HG02981 (cell line): ENCODE measurements around the gene EFL1.
"Not testable (repeated sequence)": the region's sequence is repeated elsewhere in the genome, so short reads cannot be mapped to it uniquely, and the experiment has no call there.

Source experiments
- ATAC-seq: cut with Tn5 transposase; IDR thresholded peaks from one replicate; pipeline ENCODE4 v1.9.1; 2021; ENCODE audit warnings: mild to moderate bottlenecking, moderate library complexity; ENCODE audit not compliant: unreplicated experiment

The EFL1 gene

DNA sequence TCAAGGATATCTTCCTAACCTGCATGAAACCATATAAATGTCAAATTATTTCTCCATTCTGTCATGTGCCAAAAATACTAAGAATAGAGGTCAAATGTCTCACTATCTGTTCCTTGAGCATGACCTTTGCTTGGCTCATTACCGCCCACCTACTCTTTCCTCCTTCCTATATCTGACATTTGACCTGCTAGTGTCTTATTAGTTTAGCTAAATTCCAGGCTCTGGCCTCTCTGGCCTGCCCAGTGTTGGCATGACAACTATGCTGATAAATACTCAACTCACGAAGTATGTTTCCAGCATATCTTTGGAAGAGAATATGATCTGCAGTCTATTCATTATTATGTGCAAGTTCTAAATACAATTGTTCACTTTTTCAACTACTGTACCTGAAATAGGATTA is 58.0 kb downstream of the EFL1 start:
- ATAC-seq = not testable (repeated sequence)

DNA sequence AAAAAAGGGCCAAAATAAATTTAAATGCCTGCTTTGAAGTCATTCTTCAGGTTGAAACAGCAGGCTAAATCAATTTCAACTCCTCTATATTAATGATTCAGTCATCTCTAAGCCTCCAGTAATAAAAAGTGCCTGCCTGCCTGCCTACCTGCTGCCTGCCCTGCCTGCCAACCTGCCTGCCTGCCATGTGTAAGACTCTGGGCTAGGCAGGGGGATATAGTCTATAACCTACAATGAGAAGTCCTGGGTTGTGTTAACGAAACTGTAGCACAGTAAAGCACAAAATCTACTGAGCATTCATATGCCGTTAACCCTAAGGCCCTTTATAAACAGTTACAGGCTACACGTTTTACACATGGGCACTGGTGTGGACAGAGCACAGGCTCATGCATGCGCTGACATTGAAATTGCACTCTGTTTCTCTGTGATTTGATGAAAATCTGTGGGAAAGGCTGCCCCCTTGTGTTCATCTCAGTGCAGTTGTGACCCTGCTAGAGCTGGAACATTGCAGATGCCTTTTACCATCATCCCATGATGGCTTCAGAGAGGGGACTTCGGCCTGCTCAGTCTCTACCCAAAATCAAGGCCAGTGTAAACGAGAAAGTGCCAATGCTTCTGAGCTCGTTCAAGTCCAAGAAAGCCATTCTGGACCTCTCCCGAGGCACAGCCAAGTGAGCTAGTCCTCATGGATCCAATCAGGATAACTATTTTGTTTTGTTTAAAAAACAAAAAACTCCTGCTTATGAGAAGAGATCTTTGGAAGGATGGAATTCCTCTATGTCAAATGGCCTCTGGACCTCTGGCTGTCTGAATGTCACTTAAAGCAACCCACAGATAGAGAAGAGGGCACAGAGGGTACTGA is 64.6 kb downstream of the EFL1 start:
- ATAC-seq = peak; percentile 92

DNA sequence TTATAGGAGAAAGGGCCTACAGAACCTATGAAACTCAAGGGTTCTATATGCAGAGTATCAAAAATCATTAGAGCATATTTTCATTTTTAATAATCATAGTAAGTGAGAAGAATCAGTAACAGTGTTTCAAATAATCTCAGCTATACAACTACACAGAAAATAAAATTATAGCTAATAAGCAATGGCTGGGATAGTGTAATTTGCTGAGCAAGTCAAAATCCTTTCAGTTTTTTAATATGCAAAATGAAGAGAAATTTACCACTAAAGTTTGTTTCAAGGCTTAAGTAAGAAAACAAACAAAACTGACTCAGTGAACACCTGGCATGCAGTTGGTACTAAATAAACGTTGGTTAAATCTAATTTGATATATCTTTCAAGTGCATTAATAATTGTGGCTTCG is 66.2 kb downstream of the EFL1 start:
- ATAC-seq = no peak

DNA sequence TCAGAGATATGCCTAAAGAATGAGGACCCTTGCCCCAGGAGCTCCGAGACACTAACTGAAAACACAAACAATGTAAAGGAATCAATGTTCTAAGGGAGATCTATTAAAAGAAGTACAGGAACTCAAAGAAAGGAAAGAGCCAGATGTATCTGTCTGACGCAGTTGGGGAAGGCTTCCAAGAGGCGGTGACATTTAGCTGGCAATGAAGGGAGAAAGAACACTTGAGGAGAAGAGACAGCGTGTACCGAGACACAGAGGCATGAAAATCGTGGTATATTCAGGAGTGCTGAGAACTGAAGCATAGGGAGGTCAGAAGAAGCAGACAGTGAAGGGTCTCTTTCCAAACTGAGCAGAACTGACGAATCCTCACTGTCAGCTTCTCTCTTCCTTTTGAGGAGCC is 66.7 kb downstream of the EFL1 start:
- not testable (repeated sequence) for ATAC-seq

DNA sequence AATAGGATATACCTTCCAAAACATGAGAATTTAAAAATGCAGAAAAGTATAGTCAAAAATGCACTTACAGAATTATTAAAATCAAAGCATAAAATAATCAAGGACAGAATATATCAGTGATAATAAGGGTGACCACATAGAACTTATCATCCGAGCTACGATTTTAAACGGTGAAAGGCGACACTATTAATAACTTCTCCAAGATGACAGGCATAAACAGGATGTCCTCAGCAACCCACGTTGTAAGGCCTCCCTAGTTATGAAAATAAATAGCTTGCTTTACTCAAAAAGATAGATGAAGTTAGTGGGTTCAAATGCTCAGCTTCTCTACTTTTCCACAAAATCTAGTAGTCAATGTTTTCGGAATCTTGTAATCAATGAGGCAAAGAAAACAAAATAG is 68.0 kb downstream of the EFL1 start:
- ATAC-seq = not testable (repeated sequence)

DNA sequence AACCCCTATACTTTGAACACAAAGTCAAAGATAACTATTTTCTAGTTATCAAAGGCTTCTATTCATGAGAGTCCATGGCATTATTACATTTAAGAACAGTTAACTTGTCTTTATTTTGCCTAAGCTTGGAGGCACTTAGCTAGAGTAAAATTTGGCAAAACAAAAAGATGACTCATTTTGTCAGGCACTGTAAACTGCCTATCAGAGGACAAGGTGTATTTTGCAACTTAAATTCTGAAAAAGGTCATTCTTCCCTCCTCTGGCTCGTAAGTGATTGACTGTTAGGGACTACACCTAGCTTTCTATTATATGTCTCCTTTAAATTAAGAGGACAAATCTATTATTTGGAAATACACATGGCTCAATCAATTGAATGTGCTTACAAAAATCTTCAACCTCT is 69.1 kb downstream of the EFL1 start:
- not testable (repeated sequence) for ATAC-seq

DNA sequence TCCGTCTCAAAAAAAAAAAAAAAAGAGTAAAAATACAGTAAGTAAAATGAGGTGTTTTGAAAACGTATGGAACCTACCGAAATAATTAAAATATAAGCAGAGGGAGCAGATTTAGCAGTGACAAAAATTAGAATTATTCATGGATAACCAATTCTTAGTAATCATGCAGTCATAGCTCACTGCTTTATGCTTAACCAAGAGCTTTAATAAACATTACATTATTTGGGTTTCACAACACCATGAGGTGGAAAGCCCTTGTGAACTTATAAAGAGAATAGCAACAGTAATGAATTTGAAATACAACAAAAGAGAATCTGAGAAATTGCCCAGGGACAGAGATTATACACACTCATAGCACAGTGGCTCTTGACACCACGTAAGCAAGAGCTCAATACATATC is 70.1 kb downstream of the EFL1 start:
- not testable (repeated sequence) for ATAC-seq

DNA sequence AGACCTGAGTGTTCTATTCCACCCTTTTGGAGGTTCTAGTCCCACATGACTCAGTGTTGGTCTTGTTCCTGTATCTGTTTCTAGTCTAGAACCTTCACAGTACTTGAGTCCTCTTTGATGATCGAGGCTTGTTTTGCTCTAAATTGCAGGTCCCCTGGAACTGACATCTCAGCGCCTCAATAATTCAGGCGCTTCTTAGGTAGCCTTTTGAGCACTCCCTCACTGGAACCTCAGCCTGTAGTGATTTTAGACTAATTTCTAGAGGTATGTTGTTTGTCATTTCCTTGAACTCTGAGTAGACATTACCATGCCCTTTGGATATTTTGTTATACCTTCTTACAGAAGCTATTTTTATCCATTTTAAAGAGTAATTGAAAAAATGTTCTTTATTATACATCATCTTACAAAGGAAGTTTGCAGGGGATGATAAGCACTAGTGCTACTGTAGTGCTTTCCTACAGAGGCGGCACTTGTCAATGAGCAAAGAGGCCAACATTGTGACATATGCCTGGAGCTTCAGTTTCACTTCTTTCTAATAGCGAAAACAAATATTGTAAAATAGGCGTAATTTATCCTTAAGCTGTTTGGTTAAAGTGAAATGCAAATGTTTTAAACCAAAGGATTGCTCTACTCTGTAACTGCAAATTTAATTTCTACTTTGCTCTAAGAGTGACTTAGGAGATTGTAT is 75.7 kb downstream of the EFL1 start:
- peak; percentile 51 for ATAC-seq

DNA sequence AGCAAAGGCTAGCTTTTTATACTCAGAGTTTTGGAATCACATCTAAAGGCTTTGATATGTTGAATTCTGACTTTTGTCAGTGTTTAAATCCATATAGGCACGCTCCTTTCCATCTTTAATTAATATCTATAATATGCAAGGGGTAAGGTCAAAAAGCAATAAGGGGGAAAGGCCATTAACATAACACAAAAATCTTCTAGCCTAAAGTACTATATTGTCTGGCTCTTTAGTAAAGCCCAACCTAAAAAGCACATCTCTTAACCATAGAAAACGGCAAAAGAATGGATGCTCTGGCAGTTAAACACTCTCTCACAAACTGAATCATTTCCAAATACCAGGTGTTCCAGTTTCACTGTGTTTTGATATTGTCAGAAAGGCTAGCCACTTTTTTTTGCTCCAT is 76.4 kb downstream of the EFL1 start:
- ATAC-seq = no peak

DNA sequence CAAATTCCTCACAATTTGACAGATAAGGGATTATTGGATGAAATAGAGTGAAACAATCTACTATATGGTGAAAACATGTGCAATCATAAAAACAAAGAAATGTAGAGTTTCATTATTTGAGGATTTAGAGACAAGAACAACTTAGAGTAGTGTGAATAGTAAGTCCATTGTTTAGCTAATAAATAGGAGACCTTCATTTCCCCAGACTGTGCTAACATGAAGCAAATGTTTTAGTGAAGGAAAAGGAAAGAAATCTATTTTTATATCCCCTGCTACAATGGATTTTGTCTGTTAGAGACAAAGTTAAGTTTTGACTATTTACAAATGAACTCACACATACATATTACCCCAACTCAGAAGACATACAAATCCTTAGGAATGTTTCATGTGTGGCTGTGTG is 77.8 kb downstream of the EFL1 start:
- no peak for ATAC-seq

DNA sequence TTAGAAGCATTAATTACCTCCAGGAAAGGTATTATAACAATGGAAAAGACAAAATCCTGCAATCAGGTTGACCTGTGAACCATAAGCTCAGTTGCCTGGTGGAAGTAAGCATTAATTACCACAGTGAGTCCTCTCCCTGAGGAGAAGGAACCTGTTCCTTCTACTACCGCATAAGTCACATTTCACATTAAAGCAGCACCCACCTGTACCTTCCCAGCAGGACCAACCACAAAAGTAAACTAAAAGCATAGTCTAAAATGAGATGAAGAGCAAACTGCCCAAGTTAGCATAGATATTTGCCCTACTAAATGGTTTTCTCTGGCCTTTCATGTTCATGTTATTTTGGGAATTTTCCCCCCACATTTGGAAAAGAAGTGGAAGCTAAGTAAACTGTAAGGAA is 78.2 kb downstream of the EFL1 start:
- no peak for ATAC-seq

DNA sequence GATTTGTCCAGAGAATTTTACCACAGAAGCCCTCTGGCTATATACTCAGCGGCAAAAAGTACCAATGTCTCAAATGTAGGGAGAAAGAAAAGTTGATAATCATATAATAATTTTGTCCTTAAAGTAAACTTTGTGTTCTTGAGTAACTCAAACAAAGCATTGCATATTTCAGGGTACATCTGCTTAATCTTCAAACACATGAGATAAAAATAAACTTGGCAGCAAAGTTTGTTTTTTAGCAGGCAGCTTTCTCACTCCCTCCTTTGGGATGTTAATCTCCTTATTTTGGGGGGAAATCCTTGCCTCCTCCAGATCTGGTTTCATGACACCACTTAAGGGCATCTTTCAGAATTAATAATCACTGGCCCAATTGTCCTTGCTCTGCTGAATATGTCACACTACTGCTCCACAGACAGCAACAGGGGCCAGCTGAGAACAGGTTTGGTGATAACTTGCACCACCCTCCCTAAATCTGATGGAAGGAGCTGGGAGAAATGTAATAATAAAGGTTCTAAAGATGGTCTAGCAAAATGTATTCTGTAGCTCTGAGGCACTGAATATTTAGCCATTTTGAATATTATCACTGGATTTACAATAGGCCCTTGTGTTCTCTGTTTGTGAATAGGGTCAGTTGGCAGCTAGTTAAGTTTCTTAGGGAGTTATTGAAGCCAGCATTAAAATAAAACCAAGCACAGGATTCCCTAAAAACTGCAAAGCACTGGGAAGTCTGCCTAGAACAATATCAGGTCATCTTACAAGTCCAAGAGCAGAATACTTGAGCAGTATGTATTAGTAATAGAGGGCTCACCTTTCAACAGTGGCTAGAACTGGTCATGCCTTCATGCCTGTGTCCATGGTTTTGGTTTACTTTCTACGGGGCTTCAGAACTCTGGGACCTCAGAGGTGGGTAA is 79.2 kb downstream of the EFL1 start:
- ATAC-seq = no peak

DNA sequence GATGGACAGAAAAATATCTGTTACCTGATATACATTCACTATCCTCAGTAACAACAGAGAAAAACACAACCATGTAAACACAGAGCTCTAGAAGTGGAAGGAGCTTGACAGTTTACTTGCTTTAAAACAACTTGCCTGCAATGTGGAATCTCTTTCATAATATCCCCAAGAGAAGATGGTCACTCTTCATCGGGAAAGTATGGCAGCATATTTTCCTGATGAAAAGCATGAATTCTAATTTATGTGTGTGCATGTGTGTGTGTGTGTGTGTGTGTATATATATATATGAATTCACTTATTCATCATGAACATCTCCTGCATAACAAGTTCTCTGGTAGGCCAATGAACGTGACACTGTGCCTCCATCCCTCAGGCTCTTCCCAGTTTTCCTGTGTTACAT is 81.2 kb downstream of the EFL1 start:
- no peak for ATAC-seq

DNA sequence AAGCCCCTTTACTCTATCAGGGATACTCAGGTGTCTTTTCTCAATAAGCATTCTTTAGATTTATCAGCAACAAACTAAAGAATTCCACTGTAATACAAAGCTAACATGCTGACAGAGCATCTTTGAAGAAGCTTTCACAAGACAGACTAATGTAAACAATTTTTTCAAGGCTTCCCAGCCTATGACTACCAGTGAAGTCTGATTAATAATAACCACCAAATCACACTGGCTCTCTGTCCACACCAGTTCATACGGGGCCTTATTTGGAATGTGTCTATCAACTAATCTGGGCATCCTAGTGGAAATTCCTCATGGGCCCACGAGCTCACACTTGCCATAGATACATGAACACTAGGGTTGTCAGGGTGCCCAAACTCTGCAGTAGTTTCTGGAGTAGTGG is 84.5 kb downstream of the EFL1 start:
- ATAC-seq = no peak

DNA sequence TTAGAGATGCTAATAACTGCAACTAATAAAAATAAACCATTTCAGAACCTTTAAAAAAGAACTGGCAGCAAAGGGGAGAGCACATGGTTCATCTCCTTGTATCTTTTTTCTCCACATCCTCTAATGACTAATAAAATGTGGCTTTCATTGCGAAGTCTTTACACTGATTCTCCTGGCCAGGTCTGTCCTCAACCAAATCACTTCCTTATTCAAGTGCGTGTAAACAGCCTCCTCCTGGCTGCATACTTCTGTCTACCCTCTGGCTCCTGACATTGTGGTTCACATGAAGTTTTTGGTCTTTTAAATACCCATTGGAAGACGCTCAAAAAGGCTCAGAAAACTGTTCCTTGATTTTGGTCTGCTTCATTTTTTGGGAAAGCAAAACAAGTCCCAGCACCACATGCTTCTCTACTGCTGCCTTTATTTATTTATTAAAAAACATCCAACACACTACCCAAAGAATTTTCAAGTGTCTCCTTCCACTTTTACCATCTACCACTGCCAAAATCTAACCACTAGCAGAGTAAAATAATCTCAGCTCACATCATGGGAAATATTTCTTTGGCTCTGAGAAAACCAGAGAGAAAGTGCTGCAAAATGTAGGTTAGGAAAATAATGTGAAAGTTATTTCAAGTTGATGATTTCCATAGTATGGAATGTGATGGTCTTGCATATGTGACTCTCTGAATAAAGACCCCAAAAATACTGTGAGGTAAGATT is 85.1 kb downstream of the EFL1 start:
- no peak for ATAC-seq

DNA sequence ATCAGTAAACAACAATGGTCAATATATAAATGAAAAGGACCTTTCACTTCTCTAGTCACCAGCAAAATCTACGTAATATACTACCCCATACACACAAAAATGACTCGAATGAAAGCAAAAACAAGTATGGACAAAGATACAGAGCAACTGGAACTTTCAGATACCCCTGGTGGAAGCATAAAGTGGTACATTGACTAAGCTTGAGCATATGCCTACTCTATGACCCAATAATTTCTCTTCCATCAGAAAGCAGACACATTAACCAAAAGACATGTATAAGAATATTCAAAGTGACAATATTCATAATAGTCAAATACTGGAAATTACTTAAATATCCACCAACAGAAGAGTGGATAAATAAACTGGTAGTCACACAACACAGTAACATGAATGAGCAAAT is 86.0 kb downstream of the EFL1 start:
- no peak for ATAC-seq

DNA sequence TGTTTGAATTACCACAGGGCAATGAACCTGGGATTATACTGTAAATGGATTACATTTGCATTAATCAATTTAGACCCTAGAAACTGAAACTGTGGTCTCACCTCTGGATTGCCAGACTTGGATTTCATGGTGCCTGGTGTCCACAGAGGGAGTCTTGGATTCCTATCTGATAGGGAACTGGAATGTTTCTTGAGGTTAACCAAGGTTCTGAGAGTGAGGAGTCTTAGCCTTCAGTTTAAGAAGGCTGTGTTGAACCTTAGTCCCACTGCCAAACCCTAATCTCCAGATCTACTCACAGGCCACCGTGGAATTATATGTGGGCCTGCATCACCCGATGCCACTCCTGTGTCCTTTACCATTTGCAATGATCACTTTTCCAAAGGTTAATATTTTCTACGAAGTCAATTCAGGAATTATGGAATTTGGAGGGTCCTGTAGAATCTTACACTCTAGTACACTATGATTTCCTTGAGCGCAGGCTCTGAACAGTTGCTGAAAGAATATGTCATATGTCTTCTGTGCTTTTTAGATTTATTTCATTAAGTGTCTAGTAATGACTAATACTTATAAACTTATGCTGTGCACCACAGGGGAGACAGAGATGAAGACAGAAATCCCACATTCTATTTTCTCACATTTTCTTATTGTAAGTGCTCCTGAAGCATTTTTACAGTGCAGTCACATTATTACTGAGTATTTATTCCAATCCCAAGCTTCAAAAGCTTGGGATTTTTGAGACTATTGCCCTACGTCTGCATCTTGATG is 87.9 kb downstream of the EFL1 start:
- ATAC-seq = no peak

DNA sequence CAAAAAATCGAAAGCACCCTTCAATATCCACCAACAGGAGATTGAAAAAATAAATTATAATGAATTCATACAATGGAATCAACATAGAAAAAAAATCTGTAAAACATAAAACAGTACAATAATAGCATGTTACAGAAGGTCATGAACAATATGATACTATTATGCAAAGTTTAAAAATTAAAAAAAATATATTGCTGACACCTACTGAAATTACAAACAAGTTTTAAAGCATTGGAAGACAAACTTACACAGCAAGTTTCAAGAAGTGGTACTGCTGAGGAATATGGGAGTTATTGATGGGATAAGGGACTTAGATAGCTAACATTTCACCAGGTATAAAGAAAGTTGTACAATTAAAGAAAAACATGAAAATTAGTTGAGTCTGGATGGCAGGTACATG is 89.4 kb downstream of the EFL1 start:
- ATAC-seq = no peak

DNA sequence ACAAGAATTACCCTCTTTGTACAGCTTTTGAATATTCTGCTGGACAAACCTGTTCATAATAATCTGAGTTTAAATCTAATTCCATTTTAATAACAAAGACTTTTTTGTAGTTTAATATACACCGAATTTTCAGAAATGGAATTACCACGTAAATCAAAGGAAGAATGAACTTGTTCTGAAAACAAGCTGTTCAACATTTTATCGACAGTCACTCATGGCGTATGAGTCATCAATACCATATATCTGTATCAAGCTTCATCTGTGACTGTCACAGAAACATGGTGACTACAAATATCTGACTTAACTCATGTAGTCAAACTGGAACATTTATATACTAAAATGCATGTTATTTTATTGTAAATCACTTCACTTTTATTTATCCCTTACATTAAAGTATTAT is 90.0 kb downstream of the EFL1 start:
- no peak for ATAC-seq

DNA sequence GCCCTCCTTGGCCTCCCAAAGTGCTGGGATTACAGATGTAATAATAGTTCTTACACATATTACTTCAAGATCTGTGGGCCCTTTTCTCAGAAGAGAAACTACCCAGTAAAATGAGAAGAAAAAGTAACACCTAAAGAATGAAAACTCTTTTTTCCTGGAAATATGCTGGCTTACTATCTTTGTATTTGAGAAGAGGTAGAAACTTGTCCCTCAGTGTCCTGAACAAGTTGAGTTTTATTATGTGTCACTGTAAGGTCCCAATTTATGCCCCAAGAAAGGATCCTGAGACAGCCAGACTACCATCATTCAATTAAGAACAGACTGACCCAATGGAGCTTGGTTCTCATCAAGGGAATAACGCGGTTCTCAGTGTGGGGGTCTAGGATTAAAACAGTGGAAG is 93.8 kb downstream of the EFL1 start:
- ATAC-seq = no peak
